ENCODE measurements around the gene CATSPERZ.

Gene CATSPERZ

DNA sequence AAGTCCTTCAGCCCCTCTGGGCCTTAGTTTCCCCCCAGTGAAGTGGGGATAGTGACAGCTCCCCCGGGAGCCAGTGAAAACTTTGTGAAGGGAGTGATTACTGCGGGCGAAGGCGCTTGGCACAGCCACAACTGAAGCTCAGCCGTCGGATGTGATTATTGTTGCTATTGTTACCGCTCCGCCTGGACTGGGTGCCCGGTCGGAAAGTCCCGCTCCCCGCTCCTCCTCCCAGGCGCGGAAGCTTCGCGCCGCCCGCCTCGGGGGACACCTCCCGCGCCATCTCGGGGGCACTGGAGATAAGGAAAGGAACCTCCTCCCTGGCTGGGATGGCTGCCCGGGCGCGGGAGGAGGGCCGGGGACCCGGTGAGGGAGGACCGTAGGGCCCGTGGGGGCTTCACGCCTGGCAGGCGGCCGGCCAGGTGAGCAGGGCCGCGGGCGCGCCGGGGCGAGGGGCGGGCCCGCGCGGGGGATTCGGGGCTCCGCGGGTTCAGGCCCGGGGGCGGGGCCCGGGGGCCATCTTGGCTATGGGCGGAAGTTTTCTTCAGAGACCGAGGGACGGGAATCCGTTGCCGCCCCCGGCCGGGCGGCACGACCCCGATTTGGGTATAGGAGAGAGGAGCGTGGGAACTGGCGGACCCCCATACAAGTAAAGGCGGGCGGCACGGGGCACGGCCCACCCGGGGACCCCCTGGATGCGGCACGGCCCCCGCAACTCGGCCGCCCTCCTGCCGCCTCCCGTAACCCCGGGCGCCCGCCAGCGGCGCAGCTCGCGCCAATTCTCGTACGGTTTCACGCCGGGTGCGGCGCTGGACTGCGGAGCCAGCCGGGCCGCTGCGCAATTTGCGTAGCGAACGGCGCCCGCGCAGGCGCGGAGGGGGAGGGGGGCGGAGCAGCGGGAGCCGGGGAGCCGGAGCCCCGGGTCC, 14.9 kb upstream of the CATSPERZ start, which contains the start of gene GPR137:
Gene GPR137 (plus strand): TSS at position 887 of the 923 bp plus-strand sequence. CDS start 677 bp downstream, outside the sequence.
- peak within 1 kb of the TSS; percentile 86 to 93 for H3K4me3 ChIP-seq (ENCODE audit: low read depth in 1 of 2, low read length in 1 of 2)
- H3K36me3 ChIP-seq, result peaks cover 7% of the 10 kb centered on the region
- H3K27ac ChIP-seq, result peak within 1 kb of the TSS; percentile 98
- peaks cover 12% of the 10 kb centered on the region for H3K27me3 ChIP-seq
- H3K9me3 ChIP-seq, result no peaks in the 10 kb centered on the region
- TF ChIP-seq, protein P1, sequence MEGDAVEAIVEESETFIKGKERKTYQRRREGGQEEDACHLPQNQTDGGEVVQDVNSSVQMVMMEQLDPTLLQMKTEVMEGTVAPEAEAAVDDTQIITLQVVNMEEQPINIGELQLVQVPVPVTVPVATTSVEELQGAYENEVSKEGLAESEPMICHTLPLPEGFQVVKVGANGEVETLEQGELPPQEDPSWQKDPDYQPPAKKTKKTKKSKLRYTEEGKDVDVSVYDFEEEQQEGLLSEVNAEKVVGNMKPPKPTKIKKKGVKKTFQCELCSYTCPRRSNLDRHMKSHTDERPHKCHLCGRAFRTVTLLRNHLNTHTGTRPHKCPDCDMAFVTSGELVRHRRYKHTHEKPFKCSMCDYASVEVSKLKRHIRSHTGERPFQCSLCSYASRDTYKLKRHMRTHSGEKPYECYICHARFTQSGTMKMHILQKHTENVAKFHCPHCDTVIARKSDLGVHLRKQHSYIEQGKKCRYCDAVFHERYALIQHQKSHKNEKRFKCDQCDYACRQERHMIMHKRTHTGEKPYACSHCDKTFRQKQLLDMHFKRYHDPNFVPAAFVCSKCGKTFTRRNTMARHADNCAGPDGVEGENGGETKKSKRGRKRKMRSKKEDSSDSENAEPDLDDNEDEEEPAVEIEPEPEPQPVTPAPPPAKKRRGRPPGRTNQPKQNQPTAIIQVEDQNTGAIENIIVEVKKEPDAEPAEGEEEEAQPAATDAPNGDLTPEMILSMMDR (IDR thresholded peaks at IDR 0.05), result peak; percentile 42
- peaks cover 20 to 26% of the 10 kb centered on the region in 2 experiments for H3K4me1 ChIP-seq (ENCODE audit: control insufficient read depth in 1 of 2, insufficient read depth in 1 of 2, low read depth in 1 of 2, low read length in 1 of 2)

DNA sequence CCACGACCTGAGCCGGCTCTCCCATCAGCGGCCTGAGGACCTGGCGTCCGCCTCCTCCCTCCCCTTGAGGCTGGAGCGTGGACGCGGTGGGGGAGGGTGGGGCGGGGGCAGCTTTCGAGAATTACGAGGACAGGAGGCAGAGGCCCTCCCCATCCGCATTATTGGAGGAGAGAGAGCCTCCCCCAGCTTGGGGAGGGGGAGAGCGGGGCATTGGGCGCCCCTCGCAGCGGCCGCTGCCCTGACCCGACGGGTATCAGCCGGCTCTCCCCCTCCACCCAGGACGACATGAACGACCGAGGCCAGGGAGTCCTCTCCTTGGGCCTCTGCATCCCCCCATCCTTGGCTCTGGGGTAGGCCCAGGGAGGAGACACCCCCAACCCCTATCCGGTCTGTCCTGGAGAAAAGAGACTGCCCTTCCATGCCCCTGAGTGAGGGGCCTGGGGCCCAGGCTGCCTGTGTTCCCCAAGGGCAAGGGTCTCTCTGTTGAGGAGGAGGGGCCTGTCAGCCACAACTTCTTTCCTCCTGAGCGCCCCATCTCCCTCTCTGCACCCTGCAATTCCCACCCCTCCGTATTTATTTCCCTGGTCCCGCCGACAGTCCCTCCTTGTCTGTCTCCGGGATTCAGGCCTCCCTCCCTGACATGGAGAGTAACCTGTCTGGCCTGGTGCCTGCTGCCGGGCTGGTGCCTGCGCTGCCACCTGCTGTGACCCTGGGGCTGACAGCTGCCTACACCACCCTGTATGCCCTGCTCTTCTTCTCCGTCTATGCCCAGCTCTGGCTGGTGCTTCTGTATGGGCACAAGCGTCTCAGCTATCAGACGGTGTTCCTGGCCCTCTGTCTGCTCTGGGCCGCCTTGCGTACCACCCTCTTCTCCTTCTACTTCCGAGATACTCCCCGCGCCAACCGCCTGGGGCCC, 14.0 kb upstream of the CATSPERZ start:
- Histone ChIP-seq H3K4me3 (ENCODE audit: low read depth in 1 of 2, low read length in 1 of 2) (peak overlapping the region; percentile 86 to 93), H3K4me1 (ENCODE audit: control insufficient read depth in 1 of 2, insufficient read depth in 1 of 2, low read depth in 1 of 2, low read length in 1 of 2) (peaks cover 20 to 29% of the 10 kb centered on the region in 2 experiments), H3K9me3 (no peaks in the 10 kb centered on the region), H3K27me3 (peaks cover 21% of the 10 kb centered on the region), H3K36me3 (peaks cover 7% of the 10 kb centered on the region), H3K27ac (peak overlapping the region; percentile 98)
- TF ChIP-seq, protein P1 (IDR thresholded peaks at IDR 0.05), result no peak

DNA sequence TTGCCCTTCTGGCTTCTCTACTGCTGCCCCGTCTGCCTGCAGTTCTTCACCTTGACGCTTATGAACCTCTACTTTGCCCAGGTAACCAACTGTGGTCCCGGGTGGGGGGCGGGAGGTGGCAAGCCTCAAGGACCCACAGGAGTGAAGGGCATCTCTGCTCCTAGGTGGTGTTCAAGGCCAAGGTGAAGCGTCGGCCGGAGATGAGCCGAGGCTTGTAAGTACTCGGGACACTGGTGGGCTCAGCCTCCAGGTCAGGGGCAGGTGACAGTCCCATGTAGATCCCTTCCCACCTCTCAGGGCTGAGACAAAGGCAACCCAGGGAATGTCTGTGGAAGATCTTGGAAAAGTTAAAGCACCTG, 13.4 kb upstream of the CATSPERZ start:
- peaks cover 6% of the 10 kb centered on the region for H3K36me3 ChIP-seq
- peaks cover 27% of the 10 kb centered on the region for H3K27me3 ChIP-seq
- TF ChIP-seq, protein P1 (IDR thresholded peaks at IDR 0.05), result no peak
- no peak overlapping the region for H3K4me3 ChIP-seq (ENCODE audit: low read depth in 1 of 2, low read length in 1 of 2)
- no peak overlapping the region for H3K27ac ChIP-seq
- H3K4me1 ChIP-seq (ENCODE audit: control insufficient read depth in 1 of 2, insufficient read depth in 1 of 2, low read depth in 1 of 2, low read length in 1 of 2), result peaks cover 20 to 35% of the 10 kb centered on the region in 2 experiments
- no peaks in the 10 kb centered on the region for H3K9me3 ChIP-seq

DNA sequence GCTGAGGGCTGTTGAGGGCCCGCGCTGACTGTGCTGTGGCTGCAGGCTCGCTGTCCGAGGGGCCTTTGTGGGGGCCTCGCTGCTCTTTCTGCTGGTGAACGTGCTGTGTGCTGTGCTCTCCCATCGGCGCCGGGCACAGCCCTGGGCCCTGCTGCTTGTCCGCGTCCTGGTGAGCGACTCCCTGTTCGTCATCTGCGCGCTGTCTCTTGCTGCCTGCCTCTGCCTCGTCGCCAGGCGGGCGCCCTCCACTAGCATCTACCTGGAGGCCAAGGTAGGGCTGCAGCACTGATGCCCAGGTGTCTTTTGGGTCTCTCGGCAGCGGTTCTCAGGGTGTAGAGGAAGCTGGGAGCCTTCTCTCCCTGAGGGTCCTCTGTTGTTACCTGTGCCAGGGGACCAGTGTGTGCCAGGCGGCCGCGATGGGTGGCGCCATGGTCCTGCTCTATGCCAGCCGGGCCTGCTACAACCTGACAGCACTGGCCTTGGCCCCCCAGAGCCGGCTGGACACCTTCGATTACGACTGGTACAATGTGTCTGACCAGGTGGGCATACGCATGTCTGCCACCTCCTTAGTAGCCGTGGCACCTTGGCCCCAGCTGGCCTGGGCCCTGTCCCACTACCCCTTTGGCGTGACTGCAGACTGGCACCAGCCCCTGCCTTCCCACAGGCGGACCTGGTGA, 12.3 kb upstream of the CATSPERZ start:
- H3K9me3 ChIP-seq, result no peaks in the 10 kb centered on the region
- peaks cover 38% of the 10 kb centered on the region for H3K27me3 ChIP-seq
- TF ChIP-seq, protein P1 (IDR thresholded peaks at IDR 0.05), result no peak
- H3K4me3 ChIP-seq (ENCODE audit: low read depth in 1 of 2, low read length in 1 of 2), result no peak overlapping the region
- peaks cover 20 to 45% of the 10 kb centered on the region in 2 experiments for H3K4me1 ChIP-seq (ENCODE audit: control insufficient read depth in 1 of 2, insufficient read depth in 1 of 2, low read depth in 1 of 2, low read length in 1 of 2)
- H3K27ac ChIP-seq, result no peak overlapping the region
- H3K36me3 ChIP-seq, result no peaks in the 10 kb centered on the region

DNA sequence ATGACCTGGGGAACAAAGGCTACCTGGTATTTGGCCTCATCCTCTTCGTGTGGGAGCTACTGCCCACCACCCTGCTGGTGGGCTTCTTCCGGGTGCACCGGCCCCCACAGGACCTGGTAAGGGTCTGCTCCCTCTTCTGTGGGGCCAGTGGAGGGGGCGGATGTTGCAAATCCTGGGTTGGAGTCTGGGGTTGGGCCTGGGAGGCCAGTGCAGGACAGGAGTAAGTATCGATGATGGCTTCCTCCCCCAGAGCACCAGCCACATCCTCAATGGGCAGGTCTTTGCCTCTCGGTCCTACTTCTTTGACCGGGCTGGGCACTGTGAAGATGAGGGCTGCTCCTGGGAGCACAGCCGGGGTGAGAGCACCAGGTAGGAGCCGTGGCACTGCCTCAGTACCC, 11.8 kb upstream of the CATSPERZ start:
- no peaks in the 10 kb centered on the region for H3K36me3 ChIP-seq
- H3K4me3 ChIP-seq (ENCODE audit: low read depth in 1 of 2, low read length in 1 of 2), result no peak overlapping the region
- peaks cover 17 to 42% of the 10 kb centered on the region in 2 experiments for H3K4me1 ChIP-seq (ENCODE audit: control insufficient read depth in 1 of 2, insufficient read depth in 1 of 2, low read depth in 1 of 2, low read length in 1 of 2)

More for the DNA sequence above, 11.8 kb upstream of the CATSPERZ start:
- TF ChIP-seq, protein P1 (IDR thresholded peaks at IDR 0.05), result no peak
- Histone ChIP-seq H3K9me3 (no peaks in the 10 kb centered on the region), H3K27ac (no peak overlapping the region), H3K27me3 (peaks cover 43% of the 10 kb centered on the region)

Data from neutrophil (primary cell).